Lower lobe of right lung (tissue), 2 donors: ENCODE data around the gene AUTS2. TPM values are rescaled to one million over a fixed set of nuclear protein-coding genes. Genes with fewer than 3 reads are reported as not detected.

Experiments used
- ATAC-seq, 2 donors: fragments of 200-7000 bp; cut with Tn5 transposase; one replicate each; pipeline ENCODE4 v1.9.1; 2020 to 2022; ENCODE audit warnings: mild to moderate bottlenecking in 2 of 2, moderate library complexity in 2 of 2
- DNase-seq: peaks from one replicate; pipeline ENCODE4 v3.0.0-alpha.2; 2020
- H3K27ac ChIP-seq: fragments of 200-600 bp; one replicate; pipeline ENCODE4 v1.8.0; 2022
- H3K27me3 ChIP-seq: fragments of 200-600 bp; one replicate; pipeline ENCODE4 v1.8.0; 2022; ENCODE audit warnings: low read depth
- H3K36me3 ChIP-seq: fragments of 200-600 bp; one replicate; pipeline ENCODE4 v1.8.0; 2022; ENCODE audit warnings: mild to moderate bottlenecking
- H3K4me1 ChIP-seq: fragments of 200-600 bp; one replicate; pipeline ENCODE4 v1.8.0; 2022
- H3K4me3 ChIP-seq: fragments of 200-600 bp; one replicate; pipeline ENCODE4 v1.8.0; 2022; ENCODE audit warnings: mild to moderate bottlenecking
- H3K9me3 ChIP-seq: fragments of 200-600 bp; one replicate; pipeline ENCODE4 v1.8.0; 2022
- CTCF ChIP-seq: fragments of 200-600 bp; IDR thresholded peaks from one replicate; pipeline ENCODE4 v1.8.0; 2022; ENCODE audit warnings: antibody characterized with exemption, mild to moderate bottlenecking
- intact Hi-C: fragments of 100-400 bp; cut with DNase I; formaldehyde crosslinking; loops from one replicate; pipeline ENCODE4 v1.11.0; 2022
- total RNA-seq: library from RNA; stranded (reverse); fragmentation: NEBNext Ultra II Directional; extraction: Animal tissue kit (Norgen Biotek cat#: 25700); gene quantifications from one replicate; pipeline ENCODE4 v1.2.1, GENCODE V29; 2021
- donor health status: DM: no; HTN: yes; CAD: no; lungs with severe emphysema.

Gene AUTS2
- total RNA-seq, 1 donor from 2014 or later, result 45.7 TPM

GRCh38 chr7:70460562-70460961, 862.3 kb downstream of the AUTS2 start:
- H3K4me3 ChIP-seq, result no peak overlapping the region
- intact Hi-C loops, result no loop called here
- H3K9me3 ChIP-seq, result no peaks in the 10 kb centered on the region
- no peaks in the 10 kb centered on the region for H3K36me3 ChIP-seq
- no peaks in the 10 kb centered on the region for H3K27me3 ChIP-seq
- TF ChIP-seq CTCF, result no peak
- ATAC-seq (no peak), DNase-seq (no peak)
- no peaks in the 10 kb centered on the region for H3K4me1 ChIP-seq
- no peak overlapping the region for H3K27ac ChIP-seq

GRCh38 chr7:70463352-70463938, 865.2 kb downstream of the AUTS2 start:
- H3K4me1 ChIP-seq, result no peaks in the 10 kb centered on the region
- no peaks in the 10 kb centered on the region for H3K27me3 ChIP-seq
- intact Hi-C loops, result no loop called here
- H3K4me3 ChIP-seq, result no peak overlapping the region
- no peaks in the 10 kb centered on the region for H3K36me3 ChIP-seq
- no peak for TF ChIP-seq CTCF
- no peaks in the 10 kb centered on the region for H3K9me3 ChIP-seq
- no peak overlapping the region for H3K27ac ChIP-seq
- no peak for DNase-seq
- no peak for ATAC-seq

GRCh38 chr7:70466725-70467364, 868.6 kb downstream of the AUTS2 start:
- TF ChIP-seq CTCF, result no peak
- H3K36me3 ChIP-seq, result no peaks in the 10 kb centered on the region
- DNase-seq (no peak), ATAC-seq (no peak)
- H3K27ac ChIP-seq, result no peak overlapping the region
- H3K4me3 ChIP-seq, result no peak overlapping the region
- intact Hi-C loops, result no loop called here
- H3K4me1 ChIP-seq, result no peaks in the 10 kb centered on the region
- H3K9me3 ChIP-seq, result no peaks in the 10 kb centered on the region
- H3K27me3 ChIP-seq, result no peaks in the 10 kb centered on the region

- no peaks in the 10 kb centered on the region for H3K36me3 ChIP-seq
- H3K27ac ChIP-seq, result no peak overlapping the region
- intact Hi-C loops, result no loop called here
- DNase-seq (no peak), ATAC-seq (no peak)
- H3K27me3 ChIP-seq, result no peaks in the 10 kb centered on the region
- TF ChIP-seq CTCF, result no peak
- no peak overlapping the region for H3K4me3 ChIP-seq
- no peaks in the 10 kb centered on the region for H3K9me3 ChIP-seq
- H3K4me1 ChIP-seq, result no peaks in the 10 kb centered on the region
Measured at GRCh38 chr7:70470746-70471145, 872.5 kb downstream of the AUTS2 start.

- intact Hi-C loops, result no loop called here
- no peak overlapping the region for H3K27ac ChIP-seq
- no peaks in the 10 kb centered on the region for H3K36me3 ChIP-seq
- ATAC-seq (no peak), DNase-seq (no peak)
- no peak for TF ChIP-seq CTCF
- no peak overlapping the region for H3K4me3 ChIP-seq
- no peaks in the 10 kb centered on the region for H3K4me1 ChIP-seq
- no peaks in the 10 kb centered on the region for H3K9me3 ChIP-seq
- H3K27me3 ChIP-seq, result no peaks in the 10 kb centered on the region
Measured at GRCh38 chr7:70472601-70473237, 874.4 kb downstream of the AUTS2 start.
